Stimulated activated CD4-positive, alpha-beta T cell treated with anti-CD3 and anti-CD28 coated beads, Interleukin-1b, Interleukin-23, amount 100 ng/mL, for 24 hours (primary cell): Measurements from ENCODE around the gene TRPM2.

Experiments
- DNase-seq, 4 experiments: peaks; one replicate each; pipeline ENCODE4 v3.0.0-alpha.2; 2020; ENCODE audit warnings: low read depth in 4 of 4, low spot score in 1 of 4

TRPM2 gene

DNA sequence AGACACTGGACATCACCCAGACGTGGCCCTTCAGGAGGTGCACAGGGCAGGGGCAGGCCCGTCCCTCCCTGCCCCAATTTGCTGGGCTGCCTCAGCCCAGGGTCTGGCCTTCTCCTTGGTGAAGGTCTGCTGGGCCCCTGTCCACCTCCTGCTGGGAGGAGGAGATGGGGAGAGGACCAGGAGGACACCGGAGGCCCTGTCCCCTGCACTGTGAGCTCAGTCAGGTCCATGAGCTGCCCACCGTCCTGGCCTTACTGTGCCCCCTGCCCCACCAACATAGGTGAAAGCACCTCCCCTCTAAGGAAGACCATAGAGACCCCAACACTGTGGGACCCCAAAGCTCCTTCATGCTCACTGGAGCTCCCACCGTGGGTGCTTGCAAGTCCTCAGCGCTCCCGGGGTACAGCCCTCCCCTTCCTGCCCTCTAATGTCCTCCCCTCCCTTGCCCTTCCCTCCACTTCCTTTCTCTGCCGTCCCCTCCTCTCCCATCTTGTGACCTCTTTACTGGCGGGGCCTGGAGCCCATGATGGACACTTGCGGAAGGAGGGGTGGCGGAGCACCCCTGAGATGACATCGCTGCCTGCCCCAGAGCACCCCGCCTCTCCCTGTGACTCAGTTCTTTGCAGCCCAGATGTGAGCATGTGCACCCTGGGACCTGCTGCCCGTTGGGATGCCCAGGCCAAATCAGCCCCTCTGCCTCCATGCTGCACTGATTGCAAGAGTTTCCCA lies 106.5 kb downstream of the TRPM2 start:
- no peak for DNase-seq

- DNase-seq = no peak
These were observed 107.0 kb downstream of the TRPM2 start for GRCh38 chr21:44460441-44460755.

GRCh38 chr21:44461005-44461404 lies 107.6 kb downstream of the TRPM2 start:
- DNase-seq = no peak

GRCh38 chr21:44461464-44462001 lies 108.1 kb downstream of the TRPM2 start:
- DNase-seq = no peak

GRCh38 chr21:44462086-44462833 lies 108.8 kb downstream of the TRPM2 start:
- no peak for DNase-seq

GRCh38 chr21:44462834-44463200 lies 109.4 kb downstream of the TRPM2 start:
- no peak for DNase-seq

DNA sequence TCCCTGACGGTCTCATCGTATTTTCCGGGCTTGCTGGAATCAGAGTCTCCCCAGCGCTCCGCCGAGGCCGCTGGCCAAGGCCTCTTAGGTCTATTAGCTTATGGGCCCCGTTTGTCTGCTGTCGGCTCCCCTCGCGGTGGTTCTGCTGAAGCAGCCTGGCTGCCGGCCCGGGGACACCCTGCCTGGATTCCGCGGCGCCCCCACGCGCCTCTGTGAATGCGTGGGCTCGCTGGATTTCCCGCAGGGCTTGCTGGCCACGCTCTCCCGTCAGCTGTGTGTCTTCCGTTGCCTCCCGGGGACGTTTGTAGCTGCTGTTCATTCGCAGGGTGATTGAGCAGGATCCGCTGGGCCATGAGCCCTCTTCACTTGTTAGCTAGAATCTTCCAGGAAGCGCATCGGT lies 110.3 kb downstream of the TRPM2 start:
- DNase-seq = no peak

GRCh38 chr21:44464351-44464750 lies 110.9 kb downstream of the TRPM2 start:
- no peak for DNase-seq

GRCh38 chr21:44466351-44466954 lies 113.0 kb downstream of the TRPM2 start:
- DNase-seq = no peak

DNA sequence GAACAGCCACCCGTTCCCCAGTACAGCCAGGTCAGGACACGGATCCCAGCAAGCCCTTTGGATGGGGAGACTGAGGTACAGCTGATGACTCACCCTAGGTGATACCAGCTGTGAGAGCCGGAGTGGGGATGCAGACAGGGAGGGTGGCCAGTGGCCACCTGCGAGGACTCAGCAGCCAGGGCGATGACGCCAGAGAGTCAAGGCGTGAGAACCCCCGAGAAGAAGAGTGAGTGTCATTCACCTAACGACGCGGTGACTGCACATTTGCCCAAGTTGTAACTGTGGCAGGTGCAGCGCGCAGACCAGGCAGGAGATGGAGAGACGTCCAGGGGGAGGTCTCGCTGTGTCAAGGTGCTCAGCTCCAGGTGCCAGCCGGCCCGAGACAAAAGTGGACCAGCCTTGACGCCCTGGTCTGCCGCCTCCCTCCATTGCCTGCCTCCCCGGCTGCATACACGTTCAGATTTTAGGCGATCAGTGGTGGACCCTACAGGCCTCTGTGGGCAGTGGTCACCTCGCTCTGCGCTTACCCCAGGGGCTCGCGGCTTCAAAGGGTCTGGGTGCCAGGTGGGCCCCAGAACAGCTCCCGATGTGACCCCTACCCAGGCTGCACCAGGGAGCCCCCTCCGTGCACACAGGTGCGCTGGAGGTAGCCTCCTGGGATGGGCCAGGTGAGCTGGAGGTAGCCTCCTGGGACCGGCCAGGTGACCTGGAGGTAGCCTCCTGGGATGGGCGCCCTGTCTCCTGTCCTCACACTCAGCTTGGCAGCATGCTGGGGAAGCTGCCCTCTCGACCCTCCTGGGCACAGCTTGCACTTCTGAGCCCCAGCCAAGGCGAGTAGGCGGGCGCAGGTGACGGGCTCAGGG lies 113.8 kb downstream of the TRPM2 start:
- DNase-seq = no peak

DNA sequence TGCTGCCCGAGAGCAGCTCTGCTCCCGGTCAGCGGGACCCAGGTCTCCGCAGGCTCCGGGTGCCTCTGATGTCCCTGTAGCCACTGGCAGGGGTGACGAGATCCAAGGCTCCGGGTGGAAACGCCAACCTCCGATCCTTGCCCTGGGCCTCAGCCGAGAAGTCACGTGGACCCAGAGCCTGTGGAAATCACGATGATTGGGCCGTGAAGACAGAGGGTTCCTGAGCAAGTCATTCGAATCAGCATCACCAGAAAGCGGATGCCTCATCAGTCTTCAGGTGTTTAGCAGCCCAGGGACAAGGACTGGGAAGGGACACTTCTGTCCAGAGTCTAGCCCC lies 114.4 kb downstream of the TRPM2 start:
- DNase-seq = no peak

DNA sequence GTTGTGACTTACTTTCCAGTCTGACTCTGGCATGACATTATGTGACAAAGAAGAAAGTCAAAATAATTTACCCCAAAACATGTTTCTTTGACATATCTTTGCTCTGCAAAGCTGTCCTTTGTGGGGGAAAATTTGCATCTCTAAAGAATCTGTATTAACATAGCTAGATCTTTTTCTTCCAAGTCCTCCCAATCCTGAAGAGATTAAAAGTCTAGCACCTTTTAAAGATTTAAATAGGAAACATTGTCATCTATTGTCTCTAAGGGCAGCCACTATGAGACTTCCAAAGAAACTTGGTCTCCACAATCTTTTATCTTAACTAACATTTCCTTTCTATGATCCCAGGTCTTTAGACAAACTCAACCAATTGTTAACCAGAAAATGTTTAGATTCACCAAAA lies 117.9 kb downstream of the TRPM2 start:
- DNase-seq = no peak

GRCh38 chr21:44471996-44472395 lies 118.6 kb downstream of the TRPM2 start:
- DNase-seq = no peak

- no peak for DNase-seq
These were observed 120.6 kb downstream of the TRPM2 start for GRCh38 chr21:44473915-44474555.

DNA sequence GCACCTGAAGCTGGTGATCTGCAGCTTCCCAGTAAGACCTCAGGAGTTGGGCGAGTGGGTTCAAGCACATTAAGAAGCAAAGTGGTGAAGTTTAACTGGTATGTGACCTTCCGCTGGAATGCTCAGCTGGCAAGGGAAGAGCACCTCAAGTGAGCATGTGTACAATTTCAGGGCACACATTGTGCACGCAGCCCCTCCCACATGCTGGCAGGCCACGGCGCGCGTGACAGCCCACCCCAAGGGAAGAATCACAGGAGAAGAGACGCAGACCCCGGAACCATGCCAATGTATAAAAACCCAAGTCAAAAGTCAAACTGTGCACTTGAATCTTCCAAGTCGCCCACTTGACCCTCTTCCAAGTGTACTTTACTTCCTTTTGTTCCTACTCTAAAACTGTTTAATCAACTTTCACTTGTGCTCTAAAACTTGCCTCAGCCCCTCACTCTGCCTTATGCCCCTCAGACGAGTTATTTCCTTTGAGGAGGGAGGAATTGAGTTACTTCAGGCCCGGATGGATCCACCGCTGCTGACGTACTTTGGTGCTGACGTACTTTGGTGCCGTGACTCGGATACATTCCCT lies 121.9 kb downstream of the TRPM2 start:
- no peak for DNase-seq

GRCh38 chr21:44477131-44477530 lies 123.7 kb downstream of the TRPM2 start:
- no peak for DNase-seq

- no peak for DNase-seq
These were observed 124.3 kb downstream of the TRPM2 start for GRCh38 chr21:44477712-44478111.

GRCh38 chr21:44478124-44478800 lies 124.8 kb downstream of the TRPM2 start:
- DNase-seq = no peak

DNA sequence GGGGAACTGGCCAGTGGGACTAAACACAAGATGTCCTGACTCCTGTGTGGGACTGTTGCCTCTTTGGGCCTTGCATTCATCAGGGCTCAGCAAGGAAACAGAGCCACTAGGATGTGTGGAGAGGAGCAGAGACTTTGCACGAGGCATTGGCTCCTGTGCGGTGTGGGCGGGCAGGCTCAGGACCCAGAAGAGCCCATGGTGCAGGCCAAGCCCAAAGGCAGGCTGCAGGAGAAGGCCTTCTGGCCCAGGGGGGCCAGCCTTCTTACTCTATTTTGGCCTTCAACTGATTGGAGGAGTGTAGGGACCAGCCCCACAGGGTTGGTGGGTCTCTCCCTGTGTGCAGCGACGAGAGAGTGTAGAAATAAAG lies 125.4 kb downstream of the TRPM2 start:
- DNase-seq = no peak

DNA sequence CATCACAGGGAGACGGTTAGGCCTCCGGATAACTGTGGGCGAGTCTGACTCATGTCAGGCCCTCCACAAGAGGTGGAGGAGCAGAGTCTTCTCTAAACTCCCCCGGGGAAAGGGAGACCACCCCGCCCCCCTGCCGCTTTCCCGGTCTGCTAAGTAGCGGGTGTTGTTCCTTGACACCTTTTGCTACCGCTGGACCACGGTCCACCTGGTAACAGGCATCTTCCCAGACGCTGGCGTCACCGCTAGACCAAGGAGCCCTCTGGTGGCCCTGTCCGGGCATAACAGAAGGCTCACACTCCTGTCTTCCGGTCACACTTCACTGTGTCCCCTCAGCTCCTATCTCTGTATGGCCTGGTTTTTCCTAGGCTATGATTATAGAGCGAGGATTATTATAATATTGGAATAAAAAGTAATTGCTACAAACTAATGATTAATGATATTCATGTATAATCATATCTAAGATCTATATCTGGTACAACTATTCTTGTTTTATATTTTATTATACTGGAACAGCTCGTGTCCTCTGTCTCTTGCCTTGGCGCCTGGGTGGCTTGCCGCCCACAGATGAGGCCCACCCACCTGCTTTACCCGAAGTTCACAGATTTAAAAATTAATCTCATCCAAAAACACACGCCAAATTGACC lies 126.3 kb downstream of the TRPM2 start:
- peak in 2 of 4 experiments; percentile 25 to 27 for DNase-seq
